ENCODE data around the gene DNAH11.

DNA sequence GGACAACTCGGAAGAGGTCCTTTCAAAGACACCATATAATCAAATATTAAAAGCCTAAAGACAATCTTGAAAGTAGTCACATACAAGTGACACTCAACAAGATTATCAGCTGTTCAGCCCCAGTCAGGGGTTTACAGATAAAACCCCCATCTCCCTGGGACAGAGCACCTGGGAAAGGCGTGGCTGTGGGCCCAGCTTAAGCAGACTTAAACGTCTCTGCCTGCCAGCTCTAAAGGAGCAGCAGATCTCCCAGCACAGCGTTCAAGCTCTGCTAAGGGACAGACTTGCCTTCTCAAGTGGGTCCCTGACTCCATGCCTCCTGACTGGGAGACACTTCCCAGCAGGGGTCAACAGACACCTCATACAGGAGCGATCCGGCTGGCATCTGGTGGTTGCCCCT is 384.9 kb downstream of the DNAH11 start:
- TF ChIP-seq, protein P1, sequence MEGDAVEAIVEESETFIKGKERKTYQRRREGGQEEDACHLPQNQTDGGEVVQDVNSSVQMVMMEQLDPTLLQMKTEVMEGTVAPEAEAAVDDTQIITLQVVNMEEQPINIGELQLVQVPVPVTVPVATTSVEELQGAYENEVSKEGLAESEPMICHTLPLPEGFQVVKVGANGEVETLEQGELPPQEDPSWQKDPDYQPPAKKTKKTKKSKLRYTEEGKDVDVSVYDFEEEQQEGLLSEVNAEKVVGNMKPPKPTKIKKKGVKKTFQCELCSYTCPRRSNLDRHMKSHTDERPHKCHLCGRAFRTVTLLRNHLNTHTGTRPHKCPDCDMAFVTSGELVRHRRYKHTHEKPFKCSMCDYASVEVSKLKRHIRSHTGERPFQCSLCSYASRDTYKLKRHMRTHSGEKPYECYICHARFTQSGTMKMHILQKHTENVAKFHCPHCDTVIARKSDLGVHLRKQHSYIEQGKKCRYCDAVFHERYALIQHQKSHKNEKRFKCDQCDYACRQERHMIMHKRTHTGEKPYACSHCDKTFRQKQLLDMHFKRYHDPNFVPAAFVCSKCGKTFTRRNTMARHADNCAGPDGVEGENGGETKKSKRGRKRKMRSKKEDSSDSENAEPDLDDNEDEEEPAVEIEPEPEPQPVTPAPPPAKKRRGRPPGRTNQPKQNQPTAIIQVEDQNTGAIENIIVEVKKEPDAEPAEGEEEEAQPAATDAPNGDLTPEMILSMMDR (IDR thresholded peaks at IDR 0.05) = no peak
- no peak for TF ChIP-seq POLR2A (IDR thresholded peaks at IDR 0.05)
